Transverse colon (tissue), 4 donors: ENCODE measurements around the gene DYTN.

ENCODE experiments used
- CTCF ChIP-seq, 5 experiments: fragments of 200-600 bp in 3 of 5; fragments of 450-650 bp in 2 of 5; sonication (generic) in 3 of 5; IDR thresholded peaks; 1 replicate in 2 of 5; 2 replicates in 3 of 5; pipeline ENCODE4 v1.5.1; 2016 to 2017; ENCODE audit warnings: antibody characterized with exemption in 5 of 5, inconsistent platforms in 3 of 5, mild to moderate bottlenecking in 2 of 5, moderate library complexity in 1 of 5
- POLR2AphosphoS5 ChIP-seq, 3 donors: sonication (generic); formaldehyde crosslinking; IDR thresholded peaks; one replicate each; pipeline ENCODE4 v1.6.1; 2016; ENCODE audit warnings: antibody characterized with exemption in 3 of 3

DNA sequence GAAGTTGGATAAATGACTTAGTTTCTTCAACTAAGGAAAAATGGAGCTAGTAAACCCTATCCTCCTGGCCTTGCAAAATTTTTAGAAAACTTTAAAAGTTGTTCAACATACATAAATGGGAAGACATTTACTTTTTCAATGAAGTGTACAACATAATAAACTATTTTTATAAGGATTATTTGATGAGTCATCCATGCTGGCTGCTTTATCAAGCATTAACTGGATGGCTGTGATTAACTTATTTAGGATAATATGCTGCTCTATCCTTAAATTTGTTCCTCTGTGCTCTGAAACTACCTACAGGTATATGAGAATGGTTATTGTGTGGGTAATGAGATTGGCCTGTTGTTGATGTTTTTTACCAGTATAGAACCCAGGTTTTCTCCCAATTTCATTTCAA lies 21.3 kb downstream of the DYTN start:
- no peak for TF ChIP-seq POLR2AphosphoS5 (IDR thresholded peaks at IDR 0.05)
- TF ChIP-seq CTCF (IDR thresholded peaks at IDR 0.05): no peak
